HG03378 (cell line): ENCODE data around the gene SF3B6.

Experiments used
- ATAC-seq: cut with Tn5 transposase; IDR thresholded peaks from one replicate; pipeline ENCODE4 v1.9.1; 2021; ENCODE audit warnings: mild to moderate bottlenecking, moderate library complexity; ENCODE audit not compliant: unreplicated experiment

The SF3B6 gene

DNA sequence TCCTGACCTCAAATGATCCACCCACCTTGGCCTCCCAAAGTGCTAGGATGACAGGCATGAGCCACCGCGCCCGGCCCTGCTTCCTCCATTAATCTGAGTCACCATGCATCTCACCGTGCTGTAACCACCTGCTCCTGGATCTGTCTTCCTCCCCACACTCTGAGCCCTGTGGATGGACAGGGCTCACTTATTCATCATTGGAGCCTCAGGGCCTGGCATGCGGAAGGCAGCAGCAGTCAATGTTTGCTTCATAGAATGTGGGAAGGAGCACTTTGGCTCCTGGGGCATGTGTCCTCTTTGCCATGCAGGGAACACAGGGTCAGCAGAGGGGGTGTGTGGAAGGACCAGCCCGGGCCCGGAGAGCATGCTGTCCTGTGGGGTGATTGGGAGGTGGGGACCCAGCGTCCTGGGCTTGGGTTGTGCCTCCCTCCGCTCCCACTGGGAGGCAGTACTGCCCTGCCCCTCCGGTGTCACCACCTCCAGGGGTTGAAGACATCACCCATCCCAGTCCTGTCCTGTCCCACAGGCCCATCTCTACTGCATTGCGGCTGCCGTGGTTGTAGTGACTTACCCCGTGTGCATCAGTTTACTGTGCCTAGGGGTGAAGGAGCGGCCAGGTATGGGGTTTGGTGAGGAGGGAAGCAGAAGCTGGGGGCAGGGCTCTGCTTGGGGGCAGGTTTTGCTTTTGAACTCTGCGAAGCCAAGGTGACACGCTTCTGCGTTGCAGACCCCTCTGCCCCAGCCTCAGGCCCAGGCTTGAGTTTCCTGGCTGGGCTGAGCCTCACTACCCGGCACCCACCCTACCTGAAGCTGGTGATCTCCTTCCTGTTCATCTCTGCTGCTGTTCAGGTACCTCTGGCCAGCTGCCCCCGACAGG lies 54.8 kb downstream of the SF3B6 start:
- ATAC-seq, result no peak

DNA sequence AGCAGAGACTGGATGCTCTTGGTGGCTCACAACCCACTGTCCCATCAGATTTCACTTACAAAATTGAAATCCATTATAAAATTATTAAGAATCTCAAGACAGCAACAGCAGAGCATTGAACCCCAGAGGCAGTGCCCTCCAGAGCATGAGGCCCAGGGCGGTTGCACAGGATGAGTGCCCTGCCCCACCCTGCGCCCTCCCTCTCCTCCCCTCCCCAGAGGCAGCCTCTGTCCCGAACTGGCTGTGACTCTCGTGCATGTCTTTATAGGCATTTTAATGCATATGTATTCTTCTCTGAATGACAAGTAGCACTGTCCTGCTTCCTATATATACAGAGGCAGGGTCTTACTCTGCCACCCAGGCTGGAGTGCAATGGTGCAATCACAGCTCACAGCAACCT lies 55.9 kb downstream of the SF3B6 start:
- no peak for ATAC-seq

DNA sequence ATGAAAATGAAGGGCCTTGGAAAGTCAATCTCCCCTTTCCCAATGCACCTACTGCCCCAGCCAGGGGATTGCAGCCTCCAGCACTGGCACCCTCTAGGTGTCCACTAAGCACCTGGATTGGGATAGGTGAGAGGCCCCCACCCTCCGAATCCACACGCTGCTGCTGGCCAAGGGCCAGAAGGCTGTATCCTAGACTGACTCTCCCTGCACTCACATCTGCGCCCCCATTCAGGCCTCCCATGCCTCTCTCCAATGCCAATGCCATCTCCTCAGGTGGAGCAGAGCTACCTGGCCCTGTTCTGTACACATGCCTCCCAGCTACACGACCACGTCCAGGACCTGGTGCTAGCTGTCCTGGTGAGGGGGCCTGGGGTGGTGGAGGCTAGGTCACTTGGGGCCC lies 56.4 kb downstream of the SF3B6 start:
- no peak for ATAC-seq

DNA sequence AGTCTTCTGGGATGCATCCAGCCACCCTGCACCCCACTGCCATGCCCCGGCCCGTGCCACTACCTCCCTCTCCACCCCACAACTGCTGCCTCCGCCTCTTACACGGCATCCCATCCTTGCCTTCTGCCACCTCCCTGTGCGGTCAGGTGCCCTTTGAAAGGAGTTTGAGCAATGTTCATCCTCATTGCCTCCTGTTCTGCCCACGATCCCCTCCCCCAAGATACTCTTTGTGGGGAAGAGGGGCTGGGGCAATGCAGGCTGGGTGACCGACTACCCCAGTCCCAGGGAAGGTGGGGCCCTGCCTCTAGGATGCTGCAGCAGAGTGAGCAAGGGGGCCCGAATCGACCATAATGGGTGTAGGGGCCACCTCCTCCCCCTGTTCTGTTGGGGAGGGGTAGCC lies 57.9 kb downstream of the SF3B6 start:
- ATAC-seq, result no peak

DNA sequence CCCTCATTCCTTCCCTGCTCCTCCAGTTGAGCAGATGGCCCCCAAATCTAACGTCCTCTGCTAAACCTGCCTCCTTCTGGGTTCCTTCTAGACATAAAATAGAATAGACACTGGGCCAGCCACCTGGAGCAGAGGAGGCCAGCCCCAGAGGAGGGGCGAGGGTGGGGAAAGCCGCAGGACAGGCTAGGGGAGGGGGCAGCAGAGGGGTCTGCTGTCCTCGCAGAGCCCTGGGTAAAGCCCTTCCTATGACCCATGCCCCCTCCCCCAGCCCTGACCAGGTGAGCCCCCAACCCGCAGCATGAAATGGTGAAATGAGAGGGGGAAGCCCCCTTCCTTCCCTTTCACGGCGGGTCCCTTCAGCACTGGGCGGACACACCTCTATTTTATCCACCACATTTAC lies 58.4 kb downstream of the SF3B6 start:
- no peak for ATAC-seq
